GM21619 (cell line): ENCODE data around the gene GAB2.

Source experiments
- ATAC-seq: cut with Tn5 transposase; IDR thresholded peaks from one replicate; pipeline ENCODE4 v1.9.1; 2021; ENCODE audit not compliant: unreplicated experiment

The GAB2 gene

DNA sequence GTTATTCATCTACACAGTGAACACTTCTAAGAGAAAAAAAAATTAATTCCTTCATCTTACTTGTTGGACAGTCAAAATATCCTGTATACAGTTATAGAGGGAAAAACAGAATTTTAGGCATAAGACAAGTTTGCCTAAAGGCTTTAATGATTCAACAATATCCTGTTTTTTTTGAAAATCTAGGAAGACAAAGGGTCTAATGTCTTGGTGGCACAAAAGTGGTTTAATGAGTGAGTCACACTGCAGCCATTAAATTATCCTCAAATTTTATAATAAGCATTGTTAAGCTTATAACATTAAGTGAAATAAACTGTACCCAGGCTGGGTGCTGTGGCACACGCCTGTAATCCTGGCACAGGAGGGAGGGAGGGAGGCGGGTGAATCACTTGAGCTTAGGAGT lies 72.9 kb downstream of the GAB2 start:
- ATAC-seq: no peak

DNA sequence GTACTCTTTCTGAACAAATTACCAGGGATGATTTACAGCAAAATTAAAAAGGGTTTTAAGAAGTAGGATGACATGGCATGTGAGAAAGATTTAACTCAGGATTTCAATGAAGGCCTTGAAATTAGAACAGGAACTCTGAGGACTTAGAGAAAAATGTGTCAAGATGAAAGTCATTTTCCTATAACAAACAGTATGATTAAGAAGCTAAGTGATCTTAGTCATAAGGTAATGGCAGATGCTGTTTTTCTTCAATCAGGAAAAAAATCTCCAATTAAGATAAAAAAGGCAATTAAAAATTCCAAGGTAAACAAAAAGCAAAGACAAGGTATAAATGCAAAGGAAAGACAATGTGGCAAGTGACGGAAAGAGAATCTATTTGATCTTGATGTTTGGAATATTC lies 73.5 kb downstream of the GAB2 start:
- ATAC-seq: no peak

DNA sequence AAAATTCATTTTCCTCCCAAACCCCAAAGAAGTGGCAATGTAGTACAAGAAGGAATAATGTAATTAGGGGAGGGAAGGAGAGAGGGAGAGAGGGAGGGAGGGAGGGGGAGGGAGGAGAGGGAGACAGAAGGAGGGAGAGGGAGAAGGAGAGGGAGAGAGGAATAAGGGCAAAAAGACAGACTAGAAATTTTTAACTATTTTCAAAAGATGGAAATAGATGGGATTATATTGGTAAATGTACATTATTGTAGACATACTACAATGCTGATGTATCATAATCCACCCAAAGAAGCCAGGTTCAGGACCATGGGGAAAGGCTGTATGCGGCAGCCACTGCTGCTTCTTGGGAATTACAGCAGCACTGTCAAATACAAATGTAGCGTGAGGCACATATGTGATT lies 74.3 kb downstream of the GAB2 start:
- ATAC-seq: no peak

DNA sequence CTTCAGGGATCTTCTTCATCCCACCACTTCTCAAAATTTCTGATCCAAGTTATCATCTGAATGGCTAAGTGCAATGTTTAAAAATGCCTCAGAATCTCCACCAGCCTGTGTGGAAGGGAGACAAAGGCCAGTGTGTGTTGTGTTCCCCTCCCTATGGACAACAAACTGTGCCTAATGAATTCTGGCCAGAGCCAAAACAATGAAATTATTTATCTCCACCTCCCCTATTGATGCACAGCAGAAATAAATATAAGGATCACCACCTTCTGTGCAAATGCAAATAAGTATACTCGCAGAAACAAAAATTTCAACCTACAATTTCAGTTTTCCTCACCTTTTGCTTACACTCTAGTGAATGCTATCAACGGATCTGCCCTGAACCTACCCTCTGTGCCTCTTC lies 75.8 kb downstream of the GAB2 start:
- no peak for ATAC-seq

- no peak for ATAC-seq
Measured at GRCh38 chr11:78340530-78340929, 77.1 kb downstream of the GAB2 start.

DNA sequence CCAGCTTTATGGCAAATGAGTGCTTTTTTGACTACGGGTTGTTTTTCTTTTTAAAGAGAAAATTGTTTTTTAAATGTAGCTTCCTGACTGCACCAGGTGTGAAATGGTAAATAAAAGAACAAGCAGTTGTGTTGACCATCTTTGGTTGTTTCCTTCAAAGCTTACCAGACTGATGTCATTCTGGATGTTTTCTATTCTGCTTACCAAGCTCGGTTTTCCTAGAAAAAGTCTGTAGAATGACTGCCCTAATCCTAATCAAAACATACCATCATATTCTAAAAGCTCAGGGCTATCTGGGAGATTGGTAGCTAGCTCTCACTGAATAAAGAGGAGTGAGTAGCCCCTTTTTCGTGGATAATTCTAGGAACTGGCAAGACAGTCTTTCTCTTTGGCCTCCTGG lies 77.7 kb downstream of the GAB2 start:
- ATAC-seq: no peak

- ATAC-seq: no peak
Measured at GRCh38 chr11:78339483-78339882, 78.1 kb downstream of the GAB2 start.

- no peak for ATAC-seq
Measured at GRCh38 chr11:78338702-78339101, 78.9 kb downstream of the GAB2 start.

DNA sequence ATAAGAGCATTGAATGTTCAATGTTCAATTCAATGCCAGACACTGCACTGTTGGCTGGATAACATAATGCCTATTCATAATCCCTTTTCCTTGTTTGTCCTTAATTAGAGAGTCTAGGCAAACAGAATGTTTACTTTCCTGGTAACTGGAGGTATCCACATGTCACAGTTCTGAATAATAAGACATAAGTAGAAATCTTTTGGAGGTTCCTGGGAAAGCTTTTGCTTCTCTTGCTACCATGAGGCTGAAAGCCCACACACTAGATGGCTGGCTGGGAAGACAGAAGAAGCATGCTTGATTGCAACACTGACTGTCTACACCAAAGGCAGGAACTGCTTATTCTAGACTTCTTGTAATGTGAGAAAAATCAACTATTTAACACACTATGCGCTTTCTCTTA lies 79.5 kb downstream of the GAB2 start:
- no peak for ATAC-seq

- ATAC-seq: no peak
Measured at GRCh38 chr11:78337554-78337924, 80.1 kb downstream of the GAB2 start.

- no peak for ATAC-seq
Measured at GRCh38 chr11:78336877-78337553, 80.6 kb downstream of the GAB2 start.

GRCh38 chr11:78334109-78334508 lies 83.5 kb downstream of the GAB2 start:
- ATAC-seq: no peak

- ATAC-seq: no peak
Measured at GRCh38 chr11:78332872-78333271, 84.7 kb downstream of the GAB2 start.

- no peak for ATAC-seq
Measured at GRCh38 chr11:78332174-78332866, 85.3 kb downstream of the GAB2 start.

DNA sequence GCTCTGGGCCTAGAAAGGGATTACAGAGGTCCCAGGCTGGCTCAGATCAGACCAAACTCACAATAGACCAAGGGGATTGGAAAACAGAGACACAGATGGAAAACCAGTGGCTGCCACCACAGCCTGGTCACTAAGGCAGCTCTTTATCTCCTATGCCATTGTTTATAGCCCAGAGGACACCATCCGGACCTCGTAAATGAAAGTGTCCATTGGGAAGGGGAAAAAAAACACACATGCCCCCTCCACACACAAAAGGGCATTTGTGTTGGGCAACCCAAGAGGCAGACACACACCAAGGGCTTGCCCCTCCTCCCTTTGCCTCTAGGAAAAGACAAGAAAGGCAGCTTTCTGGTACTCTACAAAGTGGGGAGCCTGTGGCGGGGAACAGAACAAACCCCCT lies 85.9 kb downstream of the GAB2 start:
- no peak for ATAC-seq

DNA sequence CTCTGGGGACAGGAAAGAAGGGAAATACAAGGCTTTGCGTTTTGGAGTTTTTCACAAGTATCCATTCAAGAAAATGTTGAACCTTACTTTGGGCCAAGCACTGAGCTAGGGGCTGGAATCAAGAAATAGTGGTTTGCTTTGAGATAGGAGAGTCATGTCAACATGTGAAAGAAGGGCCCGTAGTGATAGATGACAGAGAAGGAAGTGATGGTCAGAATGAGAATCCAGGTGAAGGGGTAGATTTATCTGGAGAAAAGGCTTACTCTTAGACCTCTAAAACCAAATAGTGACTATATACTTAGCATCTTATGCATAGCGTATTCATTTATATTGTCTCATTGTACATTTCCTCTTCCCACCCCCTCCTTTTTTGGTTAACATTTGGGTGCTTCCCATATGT lies 87.3 kb downstream of the GAB2 start:
- ATAC-seq: no peak

DNA sequence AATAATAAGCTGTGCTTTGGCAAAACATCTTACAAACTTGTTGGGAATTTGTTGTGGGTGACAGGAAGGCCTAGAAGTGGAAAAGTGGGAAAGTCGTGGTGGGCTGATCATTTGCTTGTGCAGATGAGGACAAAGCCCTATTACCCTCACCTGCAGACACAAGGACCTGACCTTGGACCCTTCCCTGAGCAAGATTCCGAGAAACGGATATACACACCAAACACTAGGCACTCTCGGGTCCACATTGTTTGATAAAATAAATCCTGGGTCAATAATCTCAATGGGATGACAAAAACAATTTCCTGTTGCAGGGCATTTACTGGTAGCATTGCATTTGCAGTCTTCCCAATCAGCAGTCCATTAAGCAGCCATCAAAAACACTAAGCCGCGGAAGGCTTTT lies 89.7 kb downstream of the GAB2 start:
- no peak for ATAC-seq

DNA sequence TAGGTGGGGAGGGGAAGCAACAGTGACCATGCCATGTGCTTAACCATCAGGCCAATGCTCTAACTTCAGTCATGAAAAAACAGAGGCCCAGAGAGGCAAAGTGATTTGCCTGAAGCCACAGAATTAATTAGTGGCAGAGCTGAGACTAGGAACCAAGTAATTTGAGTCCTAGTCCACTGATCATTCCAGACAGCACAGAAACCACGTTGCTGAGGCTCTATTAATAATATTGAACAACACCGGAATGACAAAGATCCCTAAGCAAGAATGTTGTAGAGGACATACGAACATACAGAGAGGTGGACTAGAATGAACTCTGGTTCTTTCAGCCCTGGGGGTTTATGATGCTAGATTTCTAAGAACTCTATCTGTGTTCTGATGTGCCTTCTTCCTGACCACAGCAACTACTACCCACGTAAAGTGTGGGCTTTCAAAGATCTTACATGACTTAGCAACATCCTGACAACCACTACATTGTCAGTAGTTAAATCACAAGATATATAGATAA lies 92.3 kb downstream of the GAB2 start:
- ATAC-seq: no peak

- no peak for ATAC-seq
Measured at GRCh38 chr11:78323363-78323762, 94.3 kb downstream of the GAB2 start.

DNA sequence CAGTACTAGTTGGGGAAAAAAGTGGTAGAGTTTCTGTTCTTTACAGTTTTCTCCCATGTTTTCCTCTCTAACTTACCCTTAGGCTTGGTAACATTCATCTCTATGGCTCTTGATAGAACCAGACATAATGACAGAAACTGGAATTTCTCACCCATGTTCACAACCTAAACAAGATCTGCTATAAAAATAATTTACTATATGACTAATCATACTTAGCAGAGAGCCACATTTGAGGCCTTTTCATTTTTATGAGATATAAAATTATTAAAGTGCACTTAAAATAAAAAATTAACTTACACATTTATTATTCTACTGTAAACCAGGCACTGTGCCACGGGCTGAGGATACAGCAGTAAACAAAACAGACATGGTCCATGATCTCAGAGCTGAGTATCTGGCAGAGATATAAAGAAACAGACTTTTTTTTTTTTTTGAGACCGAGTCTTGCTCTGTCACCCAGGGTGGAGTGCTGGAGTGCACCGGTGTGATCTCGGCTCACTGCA lies 98.1 kb downstream of the GAB2 start:
- ATAC-seq: no peak

GRCh38 chr11:78318321-78319114 lies 99.1 kb downstream of the GAB2 start:
- no peak for ATAC-seq

- no peak for ATAC-seq
Measured at GRCh38 chr11:78315724-78316123, 101.9 kb downstream of the GAB2 start.
